Astrocyte of the spinal cord (primary cell): ENCODE results near the gene EEF1AKMT1.
A peak's percentile ranks its signal among the peaks of the same experiment; 100 is the strongest.

Experiments used
- DNase-seq: peaks from one replicate; pipeline ENCODE4 v3.0.0; 2011; ENCODE audit warnings: low read depth, low spot score
- H3K4me3 ChIP-seq: 2 replicates; pipeline ENCODE4 v1.5.1; 2011; ENCODE audit warnings: low read depth, mild to moderate bottlenecking, low read length, moderate library complexity
- in situ Hi-C: cut with HindIII; loops from 2 replicates; pipeline ENCODE4 v1.10.0; 2017; ENCODE audit warnings: low sequenced_read_pairs
- TF ChIP-seq, protein P1 (sequence below): IDR thresholded peaks from 2 replicates; pipeline ENCODE4 v1.5.1; 2012; ENCODE audit warnings: low read depth, mild to moderate bottlenecking, low read length, inconsistent platforms

Gene EEF1AKMT1

DNA sequence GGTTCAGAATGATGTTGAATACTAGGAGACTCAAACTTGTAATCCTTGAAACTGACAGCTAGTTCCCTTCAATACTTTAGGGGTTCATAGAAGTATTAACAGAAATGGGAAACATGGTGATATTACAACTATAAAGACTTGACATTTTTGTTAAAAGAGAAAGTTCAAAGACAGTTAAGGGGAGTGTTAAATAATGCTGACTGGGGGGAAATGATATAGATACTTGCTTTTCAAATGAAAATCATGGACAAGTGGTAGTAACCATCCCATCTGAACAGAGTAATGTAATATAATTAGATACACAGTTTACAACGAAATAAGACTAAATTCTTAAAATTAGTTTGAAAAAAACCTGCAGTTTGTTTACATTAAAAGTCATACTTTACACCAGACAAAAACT lies 6.6 kb upstream of the EEF1AKMT1 start:
- TF ChIP-seq, protein P1, sequence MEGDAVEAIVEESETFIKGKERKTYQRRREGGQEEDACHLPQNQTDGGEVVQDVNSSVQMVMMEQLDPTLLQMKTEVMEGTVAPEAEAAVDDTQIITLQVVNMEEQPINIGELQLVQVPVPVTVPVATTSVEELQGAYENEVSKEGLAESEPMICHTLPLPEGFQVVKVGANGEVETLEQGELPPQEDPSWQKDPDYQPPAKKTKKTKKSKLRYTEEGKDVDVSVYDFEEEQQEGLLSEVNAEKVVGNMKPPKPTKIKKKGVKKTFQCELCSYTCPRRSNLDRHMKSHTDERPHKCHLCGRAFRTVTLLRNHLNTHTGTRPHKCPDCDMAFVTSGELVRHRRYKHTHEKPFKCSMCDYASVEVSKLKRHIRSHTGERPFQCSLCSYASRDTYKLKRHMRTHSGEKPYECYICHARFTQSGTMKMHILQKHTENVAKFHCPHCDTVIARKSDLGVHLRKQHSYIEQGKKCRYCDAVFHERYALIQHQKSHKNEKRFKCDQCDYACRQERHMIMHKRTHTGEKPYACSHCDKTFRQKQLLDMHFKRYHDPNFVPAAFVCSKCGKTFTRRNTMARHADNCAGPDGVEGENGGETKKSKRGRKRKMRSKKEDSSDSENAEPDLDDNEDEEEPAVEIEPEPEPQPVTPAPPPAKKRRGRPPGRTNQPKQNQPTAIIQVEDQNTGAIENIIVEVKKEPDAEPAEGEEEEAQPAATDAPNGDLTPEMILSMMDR: no peak
- no peak for DNase-seq
- H3K4me3 ChIP-seq: no peak overlapping the region
- in situ Hi-C loops: no loop called here

DNA sequence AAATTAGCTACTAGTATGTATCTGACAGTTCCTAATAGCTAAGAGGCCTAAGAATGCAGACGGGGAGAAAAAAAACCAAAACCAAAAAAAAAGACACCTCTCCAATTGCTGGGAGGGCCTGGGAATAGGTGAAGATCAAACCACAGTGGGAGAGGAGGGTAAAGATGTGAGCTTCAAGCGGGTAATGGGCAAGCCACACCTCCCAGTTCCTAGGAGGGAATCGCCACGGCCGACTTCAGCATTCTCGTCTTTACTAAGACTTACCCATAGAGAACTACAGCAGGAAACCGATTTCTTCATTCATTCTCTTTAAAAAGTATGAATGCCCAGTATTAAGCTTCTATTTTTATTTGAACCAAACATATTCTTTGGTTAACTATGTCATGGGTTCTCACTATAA lies 5.6 kb upstream of the EEF1AKMT1 start:
- TF ChIP-seq, protein P1: no peak
- H3K4me3 ChIP-seq: no peak overlapping the region
- DNase-seq: no peak
- in situ Hi-C loops: no loop called here

- TF ChIP-seq, protein P1: no peak
Observed at GRCh38 chr13:20778311-20778710, 4.5 kb upstream of the EEF1AKMT1 start.

DNA sequence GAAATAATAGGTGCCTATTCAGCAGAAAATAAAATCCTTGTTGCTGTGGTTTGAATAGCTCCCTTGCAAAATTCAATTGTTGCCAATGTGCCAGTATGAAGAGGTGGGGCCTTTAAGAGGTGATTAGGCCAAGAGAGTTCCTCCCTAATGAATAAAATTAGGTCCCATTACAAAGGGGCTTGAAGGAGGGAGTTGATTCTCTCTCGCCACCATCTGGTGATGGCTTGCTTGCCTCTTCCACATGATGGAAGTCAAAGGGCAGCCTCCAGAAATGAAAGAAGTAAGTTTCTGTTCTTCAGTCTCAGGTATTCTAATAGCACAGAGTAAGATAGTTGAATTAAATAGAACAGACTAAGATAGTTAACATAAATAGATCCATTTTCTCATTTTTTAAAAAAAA lies 3.0 kb upstream of the EEF1AKMT1 start:
- H3K4me3 ChIP-seq: no peak overlapping the region
- in situ Hi-C loops: no loop called here
- no peak for DNase-seq
- TF ChIP-seq, protein P1: no peak

More at GRCh38 chr13:20778311-20778710, 4.5 kb upstream of the EEF1AKMT1 start:
- no peak overlapping the region for H3K4me3 ChIP-seq
- DNase-seq: no peak
- in situ Hi-C loops: no loop called here

DNA sequence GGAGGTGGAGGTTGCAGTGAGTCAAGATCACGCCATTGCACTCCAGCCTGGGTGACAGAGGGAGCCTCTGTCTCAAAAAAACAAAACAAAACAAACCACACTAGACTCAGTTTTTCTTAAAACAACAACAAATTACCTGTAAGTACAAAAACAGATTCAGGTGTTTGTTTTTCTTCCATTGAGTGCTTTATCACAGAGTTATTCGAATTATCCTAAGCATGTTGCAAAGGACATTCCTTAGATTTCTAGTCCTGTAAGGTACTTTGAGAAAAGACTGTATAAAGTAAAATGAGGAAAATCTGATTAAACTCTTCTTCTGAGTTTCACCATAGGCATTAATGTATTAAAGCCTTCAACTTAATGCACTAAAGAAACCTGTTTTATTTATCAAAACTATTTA lies 2.2 kb upstream of the EEF1AKMT1 start:
- no peak overlapping the region for H3K4me3 ChIP-seq
- in situ Hi-C loops: no loop called here
- DNase-seq: no peak
- TF ChIP-seq, protein P1: no peak

DNA sequence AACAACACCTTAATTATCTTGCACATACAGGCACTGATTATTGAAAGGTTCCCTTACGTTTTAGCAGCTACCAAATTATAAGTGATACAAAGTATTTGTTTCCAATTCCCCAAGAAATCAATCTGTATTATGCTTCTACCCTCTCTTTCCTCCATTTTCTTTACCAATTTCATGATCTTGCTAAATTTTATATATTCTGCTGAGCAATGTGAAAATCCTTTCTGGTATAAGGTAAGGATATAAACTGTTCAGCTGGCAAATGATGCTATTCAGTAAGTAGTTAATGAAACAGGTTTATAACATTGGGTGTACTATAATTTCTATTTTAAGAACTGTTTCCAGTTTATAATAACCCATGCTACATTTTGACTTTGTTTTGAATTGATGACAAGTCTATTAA lies 985 bp upstream of the EEF1AKMT1 start:
- in situ Hi-C loops: no loop called here
- TF ChIP-seq, protein P1: no peak
- no peak overlapping the region for H3K4me3 ChIP-seq
- no peak for DNase-seq

GRCh38 chr13:20772401-20773131 lies 1.2 kb downstream of the EEF1AKMT1 start:
- TF ChIP-seq, protein P1: no peak
- in situ Hi-C loops: no loop called here
- H3K4me3 ChIP-seq: peak overlapping the region; percentile 55
- DNase-seq: no peak
